B cell (primary cell): Measurements from ENCODE around the gene XPNPEP3. TPM values are rescaled to one million over a fixed set of nuclear protein-coding genes. Genes with fewer than 3 reads are reported as not detected.

Source experiments
- ATAC-seq: fragments of 200-7000 bp; cut with Tn5 transposase; one replicate; pipeline ENCODE4 v1.10.0; 2021; ENCODE audit warnings: low read depth, mild to moderate bottlenecking, moderate number of reproducible peaks, moderate library complexity
- CTCF ChIA-PET: fragments of 350-600 bp; sonication (Branson Sonifier 250); formaldehyde crosslinking; loops from one replicate; lab custom pipeline; 2021; ENCODE audit warnings: antibody characterized with exemption, inconsistent platforms; lab: Charles Lee
- POLR2A ChIA-PET: fragments of 350-600 bp; sonication (Branson Sonifier 250); formaldehyde crosslinking; loops from one replicate; lab custom pipeline; 2021; ENCODE audit warnings: antibody characterized with exemption; lab: Charles Lee
- DNase-seq: peaks from one replicate; pipeline ENCODE4 v3.0.0; 2013
- H2AFZ ChIP-seq: 2 replicates; pipeline ENCODE4 v1.6.1; 2012; ENCODE audit warnings: mild to moderate bottlenecking, low read depth, low read length; ENCODE audit not compliant: insufficient read depth, poor library complexity, severe bottlenecking
- H3K27ac ChIP-seq, 2 donors: 1 replicate in 1 of 2; 2 replicates in 1 of 2; pipeline ENCODE4 v1.5.1; 2012 to 2013; ENCODE audit warnings: low read length in 2 of 2, mild to moderate bottlenecking in 2 of 2, moderate library complexity in 1 of 2
- H3K27me3 ChIP-seq, 4 experiments: fragments of 200-600 bp in 1 of 4; sonication (generic) in 1 of 4; replicated peaks in 1 of 4; 1 replicate in 2 of 4; 2 replicates in 2 of 4; pipeline versions ENCODE4 v1.6.1 to v1.7.0; 2013 to 2016; ENCODE audit warnings: low read length in 3 of 4, mild to moderate bottlenecking in 2 of 4, mixed read lengths in 1 of 4, moderate library complexity in 1 of 4; ENCODE audit not compliant: insufficient read depth in 4 of 4, control insufficient read depth in 3 of 4; ENCODE audit errors: control extremely low read depth in 1 of 4
- H3K36me3 ChIP-seq, 2 experiments: replicated peaks in 1 of 2; 1 replicate in 1 of 2; 2 replicates in 1 of 2; pipeline versions ENCODE4 v1.6.1 to v1.7.1; 2013; ENCODE audit warnings: low read length in 1 of 2; ENCODE audit not compliant: insufficient read depth in 2 of 2, control insufficient read depth in 1 of 2; ENCODE audit errors: control extremely low read depth in 1 of 2, extremely low read depth in 1 of 2
- H3K4me1 ChIP-seq, 2 donors: fragments of 200-600 bp in 1 of 2; sonication (generic) in 1 of 2; 1 replicate in 1 of 2; 2 replicates in 1 of 2; pipeline versions ENCODE4 v1.5.1 to v1.6.1; 2013 to 2017; ENCODE audit warnings: low read length in 2 of 2; ENCODE audit not compliant: control insufficient read depth in 2 of 2, insufficient read depth in 2 of 2
- H3K4me2 ChIP-seq: replicated peaks from 2 replicates; pipeline ENCODE3; 2012; ENCODE audit warnings: mild to moderate bottlenecking, low read depth, low read length; ENCODE audit not compliant: poor library complexity, severe bottlenecking
- H3K4me3 ChIP-seq, 5 experiments: fragments of 200-600 bp in 1 of 5; sonication (generic) in 1 of 5; 1 replicate in 3 of 5; 2 replicates in 2 of 5; pipeline versions ENCODE4 v1.5.1 to v1.7.0; 2011 to 2016; ENCODE audit warnings: low read length in 4 of 5, mild to moderate bottlenecking in 4 of 5, low read depth in 2 of 5, control low read depth in 1 of 5, moderate library complexity in 1 of 5; ENCODE audit not compliant: insufficient read depth in 1 of 5; ENCODE audit errors: control extremely low read depth in 1 of 5, extremely low read depth in 1 of 5
- H3K79me2 ChIP-seq: fragments of 200-600 bp; sonication (generic); one replicate; pipeline ENCODE4 v1.6.0; 2016; ENCODE audit warnings: low read length; ENCODE audit not compliant: control insufficient read depth, insufficient read depth
- H3K9ac ChIP-seq: fragments of 200-600 bp; sonication (generic); 2 replicates; pipeline ENCODE4 v1.6.1; 2017; ENCODE audit warnings: mild to moderate bottlenecking, low read length, moderate library complexity
- H3K9me3 ChIP-seq, 3 donors: one replicate each; pipeline versions ENCODE4 v1.6.1 to v1.7.1; 2013; ENCODE audit warnings: low read length in 2 of 3; ENCODE audit not compliant: control insufficient read depth in 2 of 3, insufficient read depth in 1 of 3; ENCODE audit errors: control extremely low read depth in 1 of 3
- H4K20me1 ChIP-seq: 2 replicates; pipeline ENCODE4 v1.6.0; 2012; ENCODE audit warnings: mild to moderate bottlenecking, low read length; ENCODE audit not compliant: insufficient read depth, control insufficient read depth, poor library complexity, severe bottlenecking
- H3K27ac Mint-ChIP-seq: one replicate; pipeline ENCODE4 v1.8.0; 2021; ENCODE audit warnings: mixed read lengths
- H3K27me3 Mint-ChIP-seq: one replicate; pipeline ENCODE4 v1.8.0; 2021; ENCODE audit warnings: mixed read lengths
- H3K4me1 Mint-ChIP-seq: one replicate; pipeline ENCODE4 v1.8.0; 2021; ENCODE audit warnings: mixed read lengths
- H3K4me3 Mint-ChIP-seq: one replicate; pipeline ENCODE4 v1.8.0; 2021; ENCODE audit warnings: mixed read lengths
- H3K9me3 Mint-ChIP-seq: one replicate; pipeline ENCODE4 v1.8.0; 2022; ENCODE audit warnings: mixed read lengths; ENCODE audit not compliant: insufficient read depth
- CTCF ChIP-seq: fragments of 200-600 bp; IDR thresholded peaks from one replicate; pipeline ENCODE4 v1.8.0; 2022; ENCODE audit warnings: antibody characterized with exemption, mild to moderate bottlenecking
- EZH2 ChIP-seq: IDR thresholded peaks from 2 replicates; pipeline ENCODE4 v1.6.1; 2012; ENCODE audit warnings: borderline replicate concordance, low read depth, mild to moderate bottlenecking, moderate library complexity, low read length; ENCODE audit not compliant: insufficient read depth, poor library complexity, severe bottlenecking
- WGBS: methylation state at CpG from one replicate; pipeline ENCODE4 v1.1.5; 2013; ENCODE audit warnings: missing lambda C conversion rate; ENCODE audit not compliant: insufficient coverage; 5-methylcytosine and 5-hydroxymethylcytosine counted together
- intact Hi-C: fragments of 100-400 bp; cut with micrococcal nuclease; formaldehyde crosslinking; loops from one replicate; pipeline ENCODE4 v1.10.0; 2022
- polyA plus RNA-seq: library from polyadenylated mRNA; depleted of rRNA; stranded (reverse); fragments of >200 nt; gene quantifications from 2 replicates; pipeline ENCODE4 v1.2.3, GENCODE V29; 2012
- total RNA-seq, 2 donors: library from RNA; stranded (reverse); fragments of 120-200 nt in 1 of 2; gene quantifications; 1 replicate in 1 of 2; 2 replicates in 1 of 2; pipeline versions ENCODE4 v1.2.3 to v1.2.4, GENCODE V29; 2013 to 2022

XPNPEP3 gene
- total and polyA plus RNA-seq, 2 donors (not counting 1 experiment from before 2014, with no cell fraction given), result 7.9 to 18.9 TPM

GRCh38 chr22:40834619-40835018 lies 22.3 kb upstream of the XPNPEP3 start:
- Histone ChIP-seq H3K36me3 (peaks cover 10 to 83% of the 10 kb centered on the region in 2 experiments), H3K9me3 (no peaks in the 10 kb centered on the region), H3K27ac (no peak overlapping the region), H3K4me1 (no peaks in the 10 kb centered on the region), H2AFZ (no peak overlapping the region), H3K9ac (no peak overlapping the region), H3K4me3 (no peak overlapping the region), H4K20me1 (peaks cover 18% of the 10 kb centered on the region), H3K27me3 (no peaks in the 10 kb centered on the region), H3K79me2 (peaks cover 28% of the 10 kb centered on the region), H3K4me2 (no peak overlapping the region)
- ChIA-PET CTCF (interaction anchor here (1.3 kb wide), 1 partner anchor 151 kb away, joined by 4 read pairs; no protein-coding TSS in a partner anchor), POLR2A (no interaction called here)
- intact Hi-C loops, result no loop called here
- ATAC-seq, result no peak
- Mint-ChIP-seq H3K9me3 (no peaks in the 10 kb centered on the region), H3K27me3 (no peaks in the 10 kb centered on the region), H3K4me3 (no peak overlapping the region), H3K4me1 (no peaks in the 10 kb centered on the region), H3K27ac (no peak overlapping the region)
- TF ChIP-seq EZH2 (no peak), CTCF (no peak)
- DNase-seq, result no peak
- no CpG with 5 or more reads among the region's 3 CpGs for WGBS

- ATAC-seq, result no peak
- Histone ChIP-seq H3K4me1 (no peaks in the 10 kb centered on the region), H3K79me2 (peaks cover 44% of the 10 kb centered on the region), H2AFZ (no peak overlapping the region), H3K27ac (no peak overlapping the region), H3K4me2 (no peak overlapping the region), H3K9me3 (no peaks in the 10 kb centered on the region), H3K36me3 (peaks cover 14 to 81% of the 10 kb centered on the region in 2 experiments), H3K27me3 (no peaks in the 10 kb centered on the region), H3K4me3 (no peak overlapping the region), H4K20me1 (peaks cover 38% of the 10 kb centered on the region), H3K9ac (no peak overlapping the region)
- H3K4me3 Mint-ChIP-seq, result no peak overlapping the region
- no peaks in the 10 kb centered on the region for H3K27me3 Mint-ChIP-seq
- no peaks in the 10 kb centered on the region for H3K4me1 Mint-ChIP-seq
- no peak for TF ChIP-seq CTCF
- TF ChIP-seq EZH2, result no peak
- H3K27ac Mint-ChIP-seq, result no peak overlapping the region
- CTCF ChIA-PET, result no interaction called here
- no peak for DNase-seq
- intact Hi-C loops, result no loop called here
- WGBS, result no CpG with 5 or more reads among the region's 3 CpGs
- POLR2A ChIA-PET, result no interaction called here
- H3K9me3 Mint-ChIP-seq, result no peaks in the 10 kb centered on the region
Measured at GRCh38 chr22:40838486-40838885, 18.5 kb upstream of the XPNPEP3 start.
